Uterus (tissue), 4 donors: ENCODE data around the gene DQX1. TPM values are rescaled to one million over a fixed set of nuclear protein-coding genes. Genes with fewer than 3 reads are reported as not detected.

Experiments used
- DNase-seq, 2 donors: peaks; one replicate each; pipeline ENCODE4 v3.0.0-alpha.2; 2019 to 2020
- H3K27ac ChIP-seq, 2 donors: fragments of 200-600 bp; sonication (generic); 1 replicate in 1 of 2; 2 replicates in 1 of 2; pipeline ENCODE4 v1.5.1; 2016 to 2018
- H3K27me3 ChIP-seq, 2 donors: fragments of 200-600 bp; sonication (generic); one replicate each; pipeline ENCODE4 v1.5.1; 2018 to 2019; ENCODE audit warnings: control low read depth in 1 of 2
- H3K36me3 ChIP-seq, 2 donors: fragments of 200-600 bp; sonication (generic); one replicate each; pipeline ENCODE4 v1.5.1; 2019; ENCODE audit warnings: control low read depth in 1 of 2
- H3K4me1 ChIP-seq, 2 donors: fragments of 200-600 bp; sonication (generic); one replicate each; pipeline ENCODE4 v1.5.1; 2018 to 2019; ENCODE audit warnings: control low read depth in 1 of 2
- H3K4me3 ChIP-seq, 2 donors: fragments of 200-600 bp; sonication (generic); 1 replicate in 1 of 2; 2 replicates in 1 of 2; pipeline ENCODE4 v1.5.1; 2018 to 2019; ENCODE audit warnings: mild to moderate bottlenecking in 1 of 2
- H3K9me3 ChIP-seq, 2 donors: fragments of 200-600 bp; sonication (generic); one replicate each; pipeline ENCODE4 v1.5.1; 2019; ENCODE audit warnings: control low read depth in 1 of 2
- CTCF ChIP-seq, 4 experiments: fragments of 200-600 bp in 2 of 4; fragments of 450-650 bp in 2 of 4; sonication (generic) in 2 of 4; IDR thresholded peaks; one replicate each; pipeline ENCODE4 v1.5.1; 2016 to 2019; ENCODE audit warnings: antibody characterized with exemption in 4 of 4, mild to moderate bottlenecking in 2 of 4, moderate library complexity in 1 of 4
- POLR2A ChIP-seq, 2 donors: fragments of 450-650 bp; IDR thresholded peaks; one replicate each; pipeline ENCODE4 v1.6.1; 2016; ENCODE audit warnings: antibody characterized with exemption in 2 of 2, mild to moderate bottlenecking in 1 of 2, moderate library complexity in 1 of 2
- intact Hi-C: fragments of 100-400 bp; cut with DNase I; formaldehyde crosslinking; loops from one replicate; pipeline ENCODE4 v1.15.1; 2023; ENCODE audit warnings: low total_unique reads
- total RNA-seq, 4 donors: library from RNA; depleted of rRNA in 3 of 4; stranded (reverse); fragments of >200 nt in 3 of 4; gene quantifications; one replicate each; pipeline versions ENCODE4 v1.1.0 to v1.2.4, GENCODE V29; 2014 to 2023
- donor health status: DM: yes; HTN: yes; CAD: no.

The DQX1 gene
- total RNA-seq, 4 donors from 2014 or later: not detected

GRCh38 chr2:74495440-74495839 lies 30.6 kb downstream of the DQX1 start:
- Histone ChIP-seq H3K4me1 (peaks cover 0 to 15% of the 10 kb centered on the region in 2 donors), H3K27me3 (peaks cover 4 to 25% of the 10 kb centered on the region in 2 donors)

GRCh38 chr2:74493546-74493945 lies 32.5 kb downstream of the DQX1 start:
- no peaks in the 10 kb centered on the region for H3K36me3 ChIP-seq
- peaks cover 0 to 9% of the 10 kb centered on the region in 2 donors for H3K4me1 ChIP-seq
- intact Hi-C loops: no loop called here
- DNase-seq: no peak
- no peak overlapping the region for H3K27ac ChIP-seq
- H3K27me3 ChIP-seq: peaks cover 0 to 9% of the 10 kb centered on the region in 2 donors
- no peaks in the 10 kb centered on the region for H3K9me3 ChIP-seq
- no peak for TF ChIP-seq CTCF (IDR thresholded peaks at IDR 0.05)
- no peak for TF ChIP-seq POLR2A (IDR thresholded peaks at IDR 0.05)
- H3K4me3 ChIP-seq: no peak overlapping the region

More at GRCh38 chr2:74495440-74495839, 30.6 kb downstream of the DQX1 start:
- intact Hi-C loops: no loop called here
- no peaks in the 10 kb centered on the region for H3K36me3 ChIP-seq
- H3K27ac ChIP-seq: no peak overlapping the region
- no peak for DNase-seq
- no peaks in the 10 kb centered on the region for H3K9me3 ChIP-seq
- no peak overlapping the region for H3K4me3 ChIP-seq
- TF ChIP-seq CTCF (IDR thresholded peaks at IDR 0.05) (no peak), POLR2A (IDR thresholded peaks at IDR 0.05) (no peak)

- no peak for DNase-seq
- intact Hi-C loops: no loop called here
- no peaks in the 10 kb centered on the region for H3K4me1 ChIP-seq
- H3K36me3 ChIP-seq: no peaks in the 10 kb centered on the region
- H3K27ac ChIP-seq: no peak overlapping the region
- H3K9me3 ChIP-seq: no peaks in the 10 kb centered on the region
- H3K4me3 ChIP-seq: no peak overlapping the region
- no peaks in the 10 kb centered on the region for H3K27me3 ChIP-seq
- TF ChIP-seq POLR2A (IDR thresholded peaks at IDR 0.05) (no peak), CTCF (IDR thresholded peaks at IDR 0.05) (no peak)
Measured at GRCh38 chr2:74491648-74492544, 34.1 kb downstream of the DQX1 start.

- H3K36me3 ChIP-seq: no peaks in the 10 kb centered on the region
- no peak overlapping the region for H3K4me3 ChIP-seq
- DNase-seq: no peak
- no peaks in the 10 kb centered on the region for H3K4me1 ChIP-seq
- intact Hi-C loops: no loop called here
- no peaks in the 10 kb centered on the region for H3K9me3 ChIP-seq
- H3K27ac ChIP-seq: no peak overlapping the region
- TF ChIP-seq POLR2A (IDR thresholded peaks at IDR 0.05): no peak
- TF ChIP-seq CTCF (IDR thresholded peaks at IDR 0.05): no peak
- H3K27me3 ChIP-seq: no peaks in the 10 kb centered on the region
Measured at GRCh38 chr2:74489906-74490305, 36.1 kb downstream of the DQX1 start.
